GM21619 (cell line): ENCODE results near the gene BAHCC1.

ENCODE experiments used
- ATAC-seq: cut with Tn5 transposase; IDR thresholded peaks from one replicate; pipeline ENCODE4 v1.9.1; 2021; ENCODE audit not compliant: unreplicated experiment

Gene BAHCC1

GRCh38 chr17:81397314-81398175 is 2.3 kb downstream of the BAHCC1 start:
- ATAC-seq = no peak

GRCh38 chr17:81398176-81398831 is 3.0 kb downstream of the BAHCC1 start:
- ATAC-seq = no peak

- ATAC-seq = no peak
These were observed 3.7 kb downstream of the BAHCC1 start for GRCh38 chr17:81398832-81399411.

GRCh38 chr17:81399481-81400153 is 4.4 kb downstream of the BAHCC1 start:
- no peak for ATAC-seq

GRCh38 chr17:81400154-81400977 is 5.1 kb downstream of the BAHCC1 start:
- ATAC-seq = no peak

GRCh38 chr17:81400996-81401722 is 5.9 kb downstream of the BAHCC1 start:
- no peak for ATAC-seq

- ATAC-seq = no peak
These were observed 6.7 kb downstream of the BAHCC1 start for GRCh38 chr17:81401723-81402529.

- no peak for ATAC-seq
These were observed 7.3 kb downstream of the BAHCC1 start for GRCh38 chr17:81402530-81402941.

- ATAC-seq = no peak
These were observed 7.8 kb downstream of the BAHCC1 start for GRCh38 chr17:81402981-81403467.

- ATAC-seq = no peak
These were observed 8.6 kb downstream of the BAHCC1 start for GRCh38 chr17:81403671-81404534.

- no peak for ATAC-seq
These were observed 9.4 kb downstream of the BAHCC1 start for GRCh38 chr17:81404558-81405165.

- no peak for ATAC-seq
These were observed 10.2 kb downstream of the BAHCC1 start for GRCh38 chr17:81405411-81405872.

- ATAC-seq = no peak
These were observed 11.1 kb downstream of the BAHCC1 start for GRCh38 chr17:81406117-81406953.

GRCh38 chr17:81408049-81408448 is 12.8 kb downstream of the BAHCC1 start:
- ATAC-seq = no peak

- ATAC-seq = no peak
These were observed 14.1 kb downstream of the BAHCC1 start for GRCh38 chr17:81409190-81409935.

GRCh38 chr17:81410852-81411251 is 15.6 kb downstream of the BAHCC1 start:
- ATAC-seq = no peak
